ENCODE data around the gene MRPL28. TPM values are rescaled to one million over a fixed set of nuclear protein-coding genes. Genes with fewer than 3 reads are reported as not detected.
"Not testable (repeated sequence)": the region's sequence is repeated elsewhere in the genome, so short reads cannot be mapped to it uniquely, and the experiment has no call there.

Gene MRPL28
- total RNA-seq, 1 experiment from 2014 or later, result 140 TPM

GRCh38 chr16:349211-349610 is 21.1 kb downstream of the MRPL28 start:
- Histone ChIP-seq H3K36me3 (ENCODE audit: control insufficient read depth, insufficient read depth, low read length) (peaks cover 5% of the 10 kb centered on the region; the same call in 1 of the 2 replicates), H3K27me3 (ENCODE audit: control insufficient read depth, insufficient read depth, low read length) (no peaks in the 10 kb centered on the region), H3K27ac (ENCODE audit: low read length) (no peak overlapping the region), H3K4me1 (ENCODE audit: control insufficient read depth, insufficient read depth, low read length) (peaks cover 8% of the 10 kb centered on the region), H3K9me3 (ENCODE audit: control insufficient read depth, insufficient read depth, low read depth, low read length) (no peaks in the 10 kb centered on the region), H3K4me3 (ENCODE audit: low read depth in 2 of 2, low read length in 2 of 2) (no peak overlapping the region)
- BruUV-seq (replicated peaks), result no TSS peak
- CTCF ChIA-PET, result no interaction called here
- intact Hi-C loops (cut with micrococcal nuclease; ENCODE audit: unreplicated experiment) (no loop called here), in situ Hi-C loops (cut with HindIII; ENCODE audit: low pct_unique_long_range_greater_than_20kb, low sequenced_read_pairs) (no loop called here)
- POLR2A ChIA-PET, result interaction anchor here (0.7 kb wide), 1 partner anchor 121 kb away, joined by 3 read pairs; no protein-coding TSS in a partner anchor
- ATAC-seq, result no peak
- no peak for DNase-seq (ENCODE audit: low read depth, low spot score)
- no peak for TF ChIP-seq SIN3A (IDR thresholded peaks at IDR 0.05; ENCODE audit: borderline replicate concordance, insufficient read depth, low read depth, low read length)
- TF ChIP-seq POLR2AphosphoS5 (IDR thresholded peaks at IDR 0.05; ENCODE audit: low read depth, low read length), result no peak
- TF ChIP-seq CTCF (IDR thresholded peaks at IDR 0.05), result no peak
- TF ChIP-seq, protein P1, sequence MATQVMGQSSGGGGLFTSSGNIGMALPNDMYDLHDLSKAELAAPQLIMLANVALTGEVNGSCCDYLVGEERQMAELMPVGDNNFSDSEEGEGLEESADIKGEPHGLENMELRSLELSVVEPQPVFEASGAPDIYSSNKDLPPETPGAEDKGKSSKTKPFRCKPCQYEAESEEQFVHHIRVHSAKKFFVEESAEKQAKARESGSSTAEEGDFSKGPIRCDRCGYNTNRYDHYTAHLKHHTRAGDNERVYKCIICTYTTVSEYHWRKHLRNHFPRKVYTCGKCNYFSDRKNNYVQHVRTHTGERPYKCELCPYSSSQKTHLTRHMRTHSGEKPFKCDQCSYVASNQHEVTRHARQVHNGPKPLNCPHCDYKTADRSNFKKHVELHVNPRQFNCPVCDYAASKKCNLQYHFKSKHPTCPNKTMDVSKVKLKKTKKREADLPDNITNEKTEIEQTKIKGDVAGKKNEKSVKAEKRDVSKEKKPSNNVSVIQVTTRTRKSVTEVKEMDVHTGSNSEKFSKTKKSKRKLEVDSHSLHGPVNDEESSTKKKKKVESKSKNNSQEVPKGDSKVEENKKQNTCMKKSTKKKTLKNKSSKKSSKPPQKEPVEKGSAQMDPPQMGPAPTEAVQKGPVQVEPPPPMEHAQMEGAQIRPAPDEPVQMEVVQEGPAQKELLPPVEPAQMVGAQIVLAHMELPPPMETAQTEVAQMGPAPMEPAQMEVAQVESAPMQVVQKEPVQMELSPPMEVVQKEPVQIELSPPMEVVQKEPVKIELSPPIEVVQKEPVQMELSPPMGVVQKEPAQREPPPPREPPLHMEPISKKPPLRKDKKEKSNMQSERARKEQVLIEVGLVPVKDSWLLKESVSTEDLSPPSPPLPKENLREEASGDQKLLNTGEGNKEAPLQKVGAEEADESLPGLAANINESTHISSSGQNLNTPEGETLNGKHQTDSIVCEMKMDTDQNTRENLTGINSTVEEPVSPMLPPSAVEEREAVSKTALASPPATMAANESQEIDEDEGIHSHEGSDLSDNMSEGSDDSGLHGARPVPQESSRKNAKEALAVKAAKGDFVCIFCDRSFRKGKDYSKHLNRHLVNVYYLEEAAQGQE (IDR thresholded peaks at IDR 0.05; ENCODE audit: insufficient read depth in 1 of 2, low read depth in 2 of 2, low read length in 1 of 2), result no peak
- TF ChIP-seq TCF7L2 (IDR thresholded peaks at IDR 0.05; ENCODE audit: low read depth, low read length), result no peak

DNA sequence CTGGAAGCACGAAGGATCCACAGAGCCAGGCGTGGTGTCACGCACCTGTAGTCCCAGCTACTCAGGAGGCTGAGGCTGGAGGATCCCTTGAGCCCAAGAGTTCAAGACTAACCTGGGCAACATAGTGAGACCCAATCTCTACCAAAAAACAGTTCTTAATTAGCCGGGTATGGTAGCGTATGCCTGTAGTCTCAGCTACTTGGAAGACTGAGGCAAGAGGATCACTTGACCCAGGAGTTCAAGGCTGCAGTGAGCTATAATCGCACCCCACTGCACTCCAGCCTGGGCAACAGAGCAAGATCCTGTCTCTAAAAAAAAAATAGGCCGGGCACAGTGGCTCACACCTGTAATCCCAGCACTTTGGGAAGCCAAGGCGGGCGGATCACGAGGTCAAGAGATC is 21.8 kb downstream of the MRPL28 start:
- CTCF ChIA-PET; H3K4me1 ChIP-seq (ENCODE audit: control insufficient read depth, insufficient read depth, low read length); H3K27ac ChIP-seq (ENCODE audit: low read length); intact Hi-C loops (cut with micrococcal nuclease; ENCODE audit: unreplicated experiment); BruUV-seq (replicated peaks); H3K27me3 ChIP-seq (ENCODE audit: control insufficient read depth, insufficient read depth, low read length); H3K4me3 ChIP-seq (ENCODE audit: low read depth in 2 of 2, low read length in 2 of 2); H3K9me3 ChIP-seq (ENCODE audit: control insufficient read depth, insufficient read depth, low read depth, low read length); ATAC-seq; POLR2A ChIA-PET; H3K36me3 ChIP-seq (ENCODE audit: control insufficient read depth, insufficient read depth, low read length); in situ Hi-C loops (cut with HindIII; ENCODE audit: low pct_unique_long_range_greater_than_20kb, low sequenced_read_pairs); DNase-seq (ENCODE audit: low read depth, low spot score): not testable (repeated sequence)

- in situ Hi-C loops (cut with HindIII; ENCODE audit: low pct_unique_long_range_greater_than_20kb, low sequenced_read_pairs), result no loop called here
- Histone ChIP-seq H3K4me1 (ENCODE audit: control insufficient read depth, insufficient read depth, low read length) (peaks cover 4% of the 10 kb centered on the region; the same call in 1 of the 2 replicates), H3K36me3 (ENCODE audit: control insufficient read depth, insufficient read depth, low read length) (peaks cover 5% of the 10 kb centered on the region; the same call in 1 of the 2 replicates), H3K4me3 (ENCODE audit: low read depth in 2 of 2, low read length in 2 of 2) (no peak overlapping the region), H3K9me3 (ENCODE audit: control insufficient read depth, insufficient read depth, low read depth, low read length) (no peaks in the 10 kb centered on the region), H3K27me3 (ENCODE audit: control insufficient read depth, insufficient read depth, low read length) (no peaks in the 10 kb centered on the region), H3K27ac (ENCODE audit: low read length) (no peak overlapping the region)
- intact Hi-C loops (cut with micrococcal nuclease; ENCODE audit: unreplicated experiment), result no loop called here
- no TSS peak for BruUV-seq (replicated peaks)
- ATAC-seq (no peak), DNase-seq (ENCODE audit: low read depth, low spot score) (no peak)
- CTCF ChIA-PET, result no interaction called here
- TF ChIP-seq, protein P1 (IDR thresholded peaks at IDR 0.05; ENCODE audit: insufficient read depth in 1 of 2, low read depth in 2 of 2, low read length in 1 of 2), result no peak
- no peak for TF ChIP-seq TCF7L2 (IDR thresholded peaks at IDR 0.05; ENCODE audit: low read depth, low read length)
- TF ChIP-seq SIN3A (IDR thresholded peaks at IDR 0.05; ENCODE audit: borderline replicate concordance, insufficient read depth, low read depth, low read length), result no peak
- TF ChIP-seq POLR2AphosphoS5 (IDR thresholded peaks at IDR 0.05; ENCODE audit: low read depth, low read length), result no peak
- no peak for TF ChIP-seq CTCF (IDR thresholded peaks at IDR 0.05)
- POLR2A ChIA-PET, result no interaction called here
Measured at GRCh38 chr16:347203-347602, 23.1 kb downstream of the MRPL28 start.
